GM12878 (cell line): Measurements from ENCODE around the gene DYNC1H1. TPM values are rescaled to one million over a fixed set of nuclear protein-coding genes. Genes with fewer than 3 reads are reported as not detected.

Experiments used
- BCL11A ChIP-seq: IDR thresholded peaks from 2 replicates; pipeline ENCODE4 v1.6.1; 2011; ENCODE audit warnings: low read depth, low read length
- EGR1 ChIP-seq, 2 experiments: IDR thresholded peaks; 1 replicate in 1 of 2; 2 replicates in 1 of 2; pipeline ENCODE4 v1.6.1; 2011 to 2012; ENCODE audit warnings: low read depth in 2 of 2, low read length in 2 of 2, borderline replicate concordance in 1 of 2, mild to moderate bottlenecking in 1 of 2, moderate library complexity in 1 of 2
- GABPA ChIP-seq: IDR thresholded peaks from 2 replicates; pipeline ENCODE4 v1.6.1; 2014; ENCODE audit warnings: antibody characterized with exemption, low read depth, mild to moderate bottlenecking, inconsistent platforms
- HSF1 ChIP-seq: fragments of 150-350 bp; IDR thresholded peaks from 2 replicates; pipeline ENCODE4 v1.6.1; 2014; ENCODE audit warnings: mild to moderate bottlenecking, low read depth, low read length
- MEF2B ChIP-seq: fragments of 450-650 bp; IDR thresholded peaks from 2 replicates; pipeline ENCODE4 v1.6.1; 2018; ENCODE audit warnings: mild to moderate bottlenecking, moderate library complexity; ENCODE audit not compliant: partially characterized antibody, poor library complexity, severe bottlenecking
- NFYA ChIP-seq: IDR thresholded peaks from 2 replicates; pipeline ENCODE4 v1.6.1; 2011; ENCODE audit warnings: low read depth, mild to moderate bottlenecking, low read length, improper control_type of control experiment, borderline replicate concordance
- NFYB ChIP-seq: IDR thresholded peaks from 2 replicates; pipeline ENCODE4 v1.6.1; 2011; ENCODE audit warnings: low read depth, mild to moderate bottlenecking, low read length, improper control_type of control experiment, moderate library complexity; ENCODE audit not compliant: insufficient read depth
- NR2C2 ChIP-seq: IDR thresholded peaks from 2 replicates; pipeline ENCODE4 v1.6.1; 2011; ENCODE audit warnings: borderline replicate concordance, low read depth; ENCODE audit not compliant: control insufficient read depth, insufficient read length
- POLR2AphosphoS5 ChIP-seq: IDR thresholded peaks from 2 replicates; pipeline ENCODE4 v1.6.1; 2011; ENCODE audit warnings: mild to moderate bottlenecking, low read length, inconsistent platforms
- SUPT20H ChIP-seq: IDR thresholded peaks from 2 replicates; pipeline ENCODE4 v1.6.1; 2011; ENCODE audit warnings: low read depth, mild to moderate bottlenecking, low read length, moderate library complexity, borderline replicate concordance; ENCODE audit not compliant: control insufficient read depth
- TBL1XR1 ChIP-seq: IDR thresholded peaks from 2 replicates; pipeline ENCODE4 v1.6.1; 2012; ENCODE audit warnings: low read depth, low read length, improper control_type of control experiment
- ZNF384 ChIP-seq: IDR thresholded peaks from 2 replicates; pipeline ENCODE4 v1.6.1; 2012; ENCODE audit warnings: low read depth, mild to moderate bottlenecking, low read length, improper control_type of control experiment, borderline replicate concordance
- polyA plus RNA-seq, 11 experiments: library from polyadenylated mRNA; depleted of rRNA in 4 of 11; unstranded in 6 of 11; stranded (reverse) in 5 of 11; fragments of >200 nt; fragmentation: Nextera tagmentation in 4 of 11; fragmentation: Illumina TruSeq in 1 of 11; extraction: Ambion mirVana in 4 of 11; extraction: Trizol in 1 of 11; gene quantifications; 1 replicate in 1 of 11; 2 replicates in 10 of 11; pipeline versions ENCODE4 v1.2.1 to v1.2.3, GENCODE V29; 2011 to 2016; ENCODE audit warnings: inconsistent platforms in 2 of 11, missing spikeins in 2 of 11, low read depth in 1 of 11
- total RNA-seq, 4 experiments: library from RNA; depleted of rRNA in 3 of 4; stranded (reverse); fragments of >200 nt in 3 of 4; fragmentation: Illumina TruSeq in 1 of 4; extraction: Trizol in 1 of 4; gene quantifications; 2 replicates each; pipeline versions ENCODE4 v1.2.1 to v1.2.3, GENCODE V29; 2013 to 2021
- TF ChIP-seq, protein P1 (sequence below): IDR thresholded peaks from 2 replicates; pipeline ENCODE4 v1.6.1; 2012; ENCODE audit warnings: low read length, inconsistent platforms
- TF ChIP-seq, protein P2 (sequence below): fragments of 450-650 bp; IDR thresholded peaks from 2 replicates; pipeline ENCODE4 v1.6.1; 2016; ENCODE audit warnings: mild to moderate bottlenecking, moderate library complexity, borderline replicate concordance
- TF ChIP-seq, protein P3 (sequence below): fragments of 150-350 bp; IDR thresholded peaks from 2 replicates; pipeline ENCODE4 v1.6.1; 2016; ENCODE audit warnings: low read depth, low read length

The DYNC1H1 gene
- total and polyA plus RNA-seq, 10 of the 15 experiments (the other 5 are each of a cell fraction or from before 2014, with no cell fraction given), result 38.4 to 291 (median 111) TPM

GRCh38 chr14:102088012-102088792, 123.8 kb downstream of the DYNC1H1 start (continued):
- TF ChIP-seq, protein P1, sequence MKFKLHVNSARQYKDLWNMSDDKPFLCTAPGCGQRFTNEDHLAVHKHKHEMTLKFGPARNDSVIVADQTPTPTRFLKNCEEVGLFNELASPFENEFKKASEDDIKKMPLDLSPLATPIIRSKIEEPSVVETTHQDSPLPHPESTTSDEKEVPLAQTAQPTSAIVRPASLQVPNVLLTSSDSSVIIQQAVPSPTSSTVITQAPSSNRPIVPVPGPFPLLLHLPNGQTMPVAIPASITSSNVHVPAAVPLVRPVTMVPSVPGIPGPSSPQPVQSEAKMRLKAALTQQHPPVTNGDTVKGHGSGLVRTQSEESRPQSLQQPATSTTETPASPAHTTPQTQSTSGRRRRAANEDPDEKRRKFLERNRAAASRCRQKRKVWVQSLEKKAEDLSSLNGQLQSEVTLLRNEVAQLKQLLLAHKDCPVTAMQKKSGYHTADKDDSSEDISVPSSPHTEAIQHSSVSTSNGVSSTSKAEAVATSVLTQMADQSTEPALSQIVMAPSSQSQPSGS, result no peak
- TF ChIP-seq, protein P2, sequence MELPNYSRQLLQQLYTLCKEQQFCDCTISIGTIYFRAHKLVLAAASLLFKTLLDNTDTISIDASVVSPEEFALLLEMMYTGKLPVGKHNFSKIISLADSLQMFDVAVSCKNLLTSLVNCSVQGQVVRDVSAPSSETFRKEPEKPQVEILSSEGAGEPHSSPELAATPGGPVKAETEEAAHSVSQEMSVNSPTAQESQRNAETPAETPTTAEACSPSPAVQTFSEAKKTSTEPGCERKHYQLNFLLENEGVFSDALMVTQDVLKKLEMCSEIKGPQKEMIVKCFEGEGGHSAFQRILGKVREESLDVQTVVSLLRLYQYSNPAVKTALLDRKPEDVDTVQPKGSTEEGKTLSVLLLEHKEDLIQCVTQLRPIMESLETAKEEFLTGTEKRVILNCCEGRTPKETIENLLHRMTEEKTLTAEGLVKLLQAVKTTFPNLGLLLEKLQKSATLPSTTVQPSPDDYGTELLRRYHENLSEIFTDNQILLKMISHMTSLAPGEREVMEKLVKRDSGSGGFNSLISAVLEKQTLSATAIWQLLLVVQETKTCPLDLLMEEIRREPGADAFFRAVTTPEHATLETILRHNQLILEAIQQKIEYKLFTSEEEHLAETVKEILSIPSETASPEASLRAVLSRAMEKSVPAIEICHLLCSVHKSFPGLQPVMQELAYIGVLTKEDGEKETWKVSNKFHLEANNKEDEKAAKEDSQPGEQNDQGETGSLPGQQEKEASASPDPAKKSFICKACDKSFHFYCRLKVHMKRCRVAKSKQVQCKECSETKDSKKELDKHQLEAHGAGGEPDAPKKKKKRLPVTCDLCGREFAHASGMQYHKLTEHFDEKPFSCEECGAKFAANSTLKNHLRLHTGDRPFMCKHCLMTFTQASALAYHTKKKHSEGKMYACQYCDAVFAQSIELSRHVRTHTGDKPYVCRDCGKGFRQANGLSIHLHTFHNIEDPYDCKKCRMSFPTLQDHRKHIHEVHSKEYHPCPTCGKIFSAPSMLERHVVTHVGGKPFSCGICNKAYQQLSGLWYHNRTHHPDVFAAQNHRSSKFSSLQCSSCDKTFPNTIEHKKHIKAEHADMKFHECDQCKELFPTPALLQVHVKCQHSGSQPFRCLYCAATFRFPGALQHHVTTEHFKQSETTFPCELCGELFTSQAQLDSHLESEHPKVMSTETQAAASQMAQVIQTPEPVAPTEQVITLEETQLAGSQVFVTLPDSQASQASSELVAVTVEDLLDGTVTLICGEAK, result peak; percentile 18; the same call in 1 of the 2 replicates
- TF ChIP-seq, protein P3, sequence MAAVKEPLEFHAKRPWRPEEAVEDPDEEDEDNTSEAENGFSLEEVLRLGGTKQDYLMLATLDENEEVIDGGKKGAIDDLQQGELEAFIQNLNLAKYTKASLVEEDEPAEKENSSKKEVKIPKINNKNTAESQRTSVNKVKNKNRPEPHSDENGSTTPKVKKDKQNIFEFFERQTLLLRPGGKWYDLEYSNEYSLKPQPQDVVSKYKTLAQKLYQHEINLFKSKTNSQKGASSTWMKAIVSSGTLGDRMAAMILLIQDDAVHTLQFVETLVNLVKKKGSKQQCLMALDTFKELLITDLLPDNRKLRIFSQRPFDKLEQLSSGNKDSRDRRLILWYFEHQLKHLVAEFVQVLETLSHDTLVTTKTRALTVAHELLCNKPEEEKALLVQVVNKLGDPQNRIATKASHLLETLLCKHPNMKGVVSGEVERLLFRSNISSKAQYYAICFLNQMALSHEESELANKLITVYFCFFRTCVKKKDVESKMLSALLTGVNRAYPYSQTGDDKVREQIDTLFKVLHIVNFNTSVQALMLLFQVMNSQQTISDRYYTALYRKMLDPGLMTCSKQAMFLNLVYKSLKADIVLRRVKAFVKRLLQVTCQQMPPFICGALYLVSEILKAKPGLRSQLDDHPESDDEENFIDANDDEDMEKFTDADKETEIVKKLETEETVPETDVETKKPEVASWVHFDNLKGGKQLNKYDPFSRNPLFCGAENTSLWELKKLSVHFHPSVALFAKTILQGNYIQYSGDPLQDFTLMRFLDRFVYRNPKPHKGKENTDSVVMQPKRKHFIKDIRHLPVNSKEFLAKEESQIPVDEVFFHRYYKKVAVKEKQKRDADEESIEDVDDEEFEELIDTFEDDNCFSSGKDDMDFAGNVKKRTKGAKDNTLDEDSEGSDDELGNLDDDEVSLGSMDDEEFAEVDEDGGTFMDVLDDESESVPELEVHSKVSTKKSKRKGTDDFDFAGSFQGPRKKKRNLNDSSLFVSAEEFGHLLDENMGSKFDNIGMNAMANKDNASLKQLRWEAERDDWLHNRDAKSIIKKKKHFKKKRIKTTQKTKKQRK, result no peak
- TF ChIP-seq BCL11A, result no peak
- no peak for TF ChIP-seq NFYB
- peak in 1 of 2 experiments; percentile 22; a peak in 1 of 3 replicates for TF ChIP-seq EGR1 (IDR thresholded peaks at IDR 0.05; ENCODE audit: borderline replicate concordance in 1 of 2, low read depth in 2 of 2, low read length in 2 of 2)
- no peak for TF ChIP-seq NR2C2
- TF ChIP-seq TBL1XR1, result no peak
- no peak for TF ChIP-seq SUPT20H
- TF ChIP-seq MEF2B, result peak; percentile 57
- TF ChIP-seq ZNF384, result no peak
- TF ChIP-seq NFYA, result no peak
- TF ChIP-seq POLR2AphosphoS5, result peak; percentile 62; the same call in 1 of the 2 replicates
- TF ChIP-seq GABPA, result 0 out of 2 replicates have a peak, but pooled peaks have one; percentile 36
- 0 out of 2 replicates have a peak, but pooled peaks have one; percentile 27 for TF ChIP-seq HSF1
